A549 (cell line): ENCODE data around the gene KAT6B. TPM values are rescaled to one million over a fixed set of nuclear protein-coding genes. Genes with fewer than 3 reads are reported as not detected.

Experiments
- ATAC-seq, 2 experiments: fragments of 200-7000 bp in 1 of 2; fragments of >200 bp in 1 of 2; cut with Nextera tagmentation in 1 of 2; cut with Tn5 transposase in 1 of 2; 3 replicates each; pipeline versions ENCODE4 v1.8.0 to v1.9.1; 2018 to 2020; ENCODE audit warnings: mild to moderate bottlenecking in 1 of 2, moderate library complexity in 1 of 2
- CTCF ChIA-PET: fragments of 300-600 bp; sonication (Branson Sonifier 250); formaldehyde crosslinking; extraction: SDS; loops from one replicate; lab custom pipeline; 2021; ENCODE audit warnings: antibody characterized with exemption, inconsistent platforms; lab: Yijun Ruan, JAX
- POLR2A ChIA-PET: fragments of 350-600 bp; formaldehyde crosslinking; extraction: SDS; loops from one replicate; lab custom pipeline; 2021; ENCODE audit warnings: antibody characterized with exemption, inconsistent platforms; lab: Yijun Ruan, JAX
- DNase-seq, 2 experiments: peaks; one replicate each; pipeline versions ENCODE4 v3.0.0 to v3.0.0-alpha.2; 2011 to 2016; ENCODE audit warnings: low read depth in 1 of 2, low spot score in 1 of 2
- FAIRE-seq: peaks from 2 replicates; lab custom pipeline; 2011; peaks lifted over from hg19 to GRCh38; lab: Jason Lieb, UNC
- H3K27ac ChIP-seq, 2 experiments: fragments of >200 bp; sonication (Bioruptor Twin); formaldehyde crosslinking; 3 replicates each; pipeline ENCODE4 v1.5.1; 2016 to 2017
- H3K4me1 ChIP-seq: fragments of >200 bp; sonication (Bioruptor Twin); formaldehyde crosslinking; 3 replicates; pipeline ENCODE4 v1.6.1; 2016
- H3K4me2 ChIP-seq: fragments of >200 bp; sonication (Bioruptor Twin); formaldehyde crosslinking; 3 replicates; pipeline ENCODE4 v1.6.1; 2016
- H3K4me3 ChIP-seq: fragments of >200 bp; sonication (Bioruptor Twin); formaldehyde crosslinking; 3 replicates; pipeline ENCODE4 v1.5.1; 2016
- H3K9me3 ChIP-seq: fragments of >200 bp; sonication (Bioruptor Twin); formaldehyde crosslinking; 3 replicates; pipeline ENCODE4 v1.6.1; 2016
- CBX2 ChIP-seq: fragments of 200-600 bp; sonication (generic); IDR thresholded peaks from 2 replicates; pipeline ENCODE4 v1.6.1; 2016; ENCODE audit warnings: low read depth, mild to moderate bottlenecking, borderline replicate concordance
- CHD2 ChIP-seq: fragments of 150-350 bp; IDR thresholded peaks from 2 replicates; pipeline ENCODE4 v1.6.1; 2014; ENCODE audit warnings: low read length; ENCODE audit not compliant: partially characterized antibody
- CTCF ChIP-seq: fragments of >200 bp; sonication (Bioruptor Twin); formaldehyde crosslinking; IDR thresholded peaks from 3 replicates; pipeline ENCODE4 v1.5.1; 2016
- E2F6 ChIP-seq: IDR thresholded peaks from 2 replicates; pipeline ENCODE4 v1.6.1; 2012; ENCODE audit warnings: low read depth, borderline replicate concordance
- EHMT2 ChIP-seq: fragments of 200-600 bp; sonication (generic); IDR thresholded peaks from 2 replicates; pipeline ENCODE4 v1.6.1; 2016; ENCODE audit warnings: antibody characterized with exemption, low read depth, mild to moderate bottlenecking, moderate library complexity
- FOSB ChIP-seq: fragments of 250-450 bp; sonication (Bioruptor Pico); IDR thresholded peaks from 2 replicates; pipeline ENCODE4 v1.5.0; 2020; ENCODE audit warnings: mild to moderate bottlenecking, moderate library complexity
- FOXS1 ChIP-seq: fragments of 250-450 bp; sonication (Bioruptor Pico); IDR thresholded peaks from 2 replicates; pipeline ENCODE4 v1.5.0; 2020; ENCODE audit warnings: mild to moderate bottlenecking, moderate library complexity
- HES2 ChIP-seq: fragments of >200 bp; sonication (Bioruptor Twin); formaldehyde crosslinking; IDR thresholded peaks from 2 replicates; pipeline ENCODE4 v1.6.1; 2016
- HEYL ChIP-seq: fragments of 250-450 bp; sonication (Bioruptor Pico); IDR thresholded peaks from 2 replicates; pipeline ENCODE4 v1.8.0; 2021; ENCODE audit warnings: mild to moderate bottlenecking, moderate library complexity
- HMGXB4 ChIP-seq: fragments of 250-450 bp; sonication (Bioruptor Pico); IDR thresholded peaks from 2 replicates; pipeline ENCODE4 v1.5.0; 2021; ENCODE audit warnings: mild to moderate bottlenecking, moderate library complexity, borderline replicate concordance
- JUNB ChIP-seq: fragments of >200 bp; sonication (Bioruptor Twin); formaldehyde crosslinking; IDR thresholded peaks from 2 replicates; pipeline ENCODE4 v1.6.1; 2016
- MAFK ChIP-seq: fragments of 450-650 bp; IDR thresholded peaks from 2 replicates; pipeline ENCODE4 v1.6.1; 2014; ENCODE audit not compliant: partially characterized antibody
- MAX ChIP-seq: IDR thresholded peaks from 2 replicates; pipeline ENCODE4 v1.6.1; 2012
- NPAS2 ChIP-seq: fragments of 250-450 bp; sonication (Bioruptor Pico); IDR thresholded peaks from 2 replicates; pipeline ENCODE4 v1.8.0; 2022; ENCODE audit warnings: mild to moderate bottlenecking, moderate library complexity, borderline replicate concordance
- RCOR1 ChIP-seq: fragments of 150-350 bp; IDR thresholded peaks from 2 replicates; pipeline ENCODE4 v1.6.1; 2014; ENCODE audit warnings: antibody characterized with exemption, low read length, low read depth
- RFX5 ChIP-seq: fragments of 450-650 bp; IDR thresholded peaks from 2 replicates; pipeline ENCODE4 v1.7.1; 2014; ENCODE audit warnings: antibody characterized with exemption, mild to moderate bottlenecking, moderate library complexity
- SMC3 ChIP-seq: fragments of >200 bp; sonication (Bioruptor Twin); formaldehyde crosslinking; IDR thresholded peaks from 3 replicates; pipeline ENCODE4 v1.6.1; 2018; ENCODE audit warnings: inconsistent platforms
- ZC3H11A ChIP-seq: fragments of 450-650 bp; IDR thresholded peaks from 2 replicates; pipeline ENCODE4 v1.6.1; 2014; ENCODE audit warnings: antibody characterized with exemption, mild to moderate bottlenecking
- ZSCAN20 ChIP-seq: fragments of 250-450 bp; sonication (Bioruptor Pico); IDR thresholded peaks from 2 replicates; pipeline ENCODE4 v1.8.0; 2022; ENCODE audit warnings: mild to moderate bottlenecking, moderate library complexity
- WGBS: methylation state at CpG from one replicate; pipeline ENCODE4 v1.1.6; 2017; ENCODE audit errors: missing lambda C conversion rate; 5-methylcytosine and 5-hydroxymethylcytosine counted together
- polyA plus RNA-seq, 4 experiments: library from polyadenylated mRNA; depleted of rRNA in 3 of 4; stranded (reverse); fragments of >200 nt; fragmentation: RNase III in 1 of 4; extraction: RNeasy Plus Mini Kit Qiagen cat#74134 plus additional on column Dnase treatment in 1 of 4; gene quantifications; 2 replicates in 3 of 4; 3 replicates in 1 of 4; pipeline ENCODE4 v1.2.3, GENCODE V29; 2011 to 2017

Gene KAT6B
- polyA plus RNA-seq, 2 of the 4 experiments (the other 2 are of a cell fraction): 5.6 to 5.7 TPM

- H3K27ac ChIP-seq: no peak overlapping the region
- POLR2A ChIA-PET: no interaction called here
- ATAC-seq (no peak), FAIRE-seq (no peak)
- H3K4me1 ChIP-seq: no peaks in the 10 kb centered on the region
- no peak overlapping the region for H3K4me3 ChIP-seq
- H3K9me3 ChIP-seq: no peaks in the 10 kb centered on the region
- CTCF ChIA-PET: interaction anchor here (0.6 to 1.0 kb wide), 4 partner anchors 9 to 836 kb away, joined by 3 to 5 read pairs (median 4); partner anchors contain the start of gene COMTD1
- TF ChIP-seq RFX5: no peak
- no peak for TF ChIP-seq HES2
- TF ChIP-seq CBX2: no peak
- TF ChIP-seq HEYL: no peak
- TF ChIP-seq HMGXB4 (CRISPR knock-in tag): no peak
- TF ChIP-seq FOSB (CRISPR knock-in tag): no peak
- no peak for TF ChIP-seq MAX
- TF ChIP-seq, all 56 proteins: peak for 0
- no peak for DNase-seq
- 77% methylated on average over 8 of the region's 9 CpGs for WGBS
- no peak overlapping the region for H3K4me2 ChIP-seq
Measured at GRCh38 chr10:75079436-75080083, 253.2 kb downstream of the KAT6B start.

GRCh38 chr10:75080554-75080953 lies 254.2 kb downstream of the KAT6B start:
- FAIRE-seq: no peak
- H3K4me1 ChIP-seq: no peaks in the 10 kb centered on the region
- ATAC-seq: no peak
- no peak for TF ChIP-seq RCOR1
- no peak for TF ChIP-seq ZSCAN20 (CRISPR knock-in tag)
- TF ChIP-seq MAFK: no peak
- no peak for TF ChIP-seq SMC3
- no peak for TF ChIP-seq HEYL
- TF ChIP-seq JUNB: no peak
- no peak for TF ChIP-seq CTCF
- 74% methylated on average over 4 of the region's 4 CpGs for WGBS
- H3K4me3 ChIP-seq: no peak overlapping the region
- H3K27ac ChIP-seq: no peak overlapping the region
- POLR2A ChIA-PET: no interaction called here
- DNase-seq: no peak
- no peak overlapping the region for H3K4me2 ChIP-seq
- no peaks in the 10 kb centered on the region for H3K9me3 ChIP-seq
- CTCF ChIA-PET: no interaction called here

GRCh38 chr10:75081379-75081778 lies 255.0 kb downstream of the KAT6B start:
- no peak for ATAC-seq
- CTCF ChIA-PET: interaction anchor here (1.1 kb wide), 1 partner anchor 19 kb away, joined by 4 read pairs; no protein-coding TSS in a partner anchor
- TF ChIP-seq HMGXB4 (CRISPR knock-in tag): no peak
- no peak for TF ChIP-seq SMC3
- no peak for TF ChIP-seq ZC3H11A
- TF ChIP-seq NPAS2 (CRISPR knock-in tag): no peak
- TF ChIP-seq EHMT2: no peak
- TF ChIP-seq HEYL: no peak
- no peak for TF ChIP-seq FOXS1 (CRISPR knock-in tag)
- TF ChIP-seq CHD2: no peak
- TF ChIP-seq E2F6: no peak
- no peak for TF ChIP-seq JUNB
- TF ChIP-seq, all 56 proteins: peak for 0
- POLR2A ChIA-PET: no interaction called here
- DNase-seq: no peak
- H3K4me3 ChIP-seq: no peak overlapping the region
- no peaks in the 10 kb centered on the region for H3K9me3 ChIP-seq
- no peak overlapping the region for H3K27ac ChIP-seq
- FAIRE-seq: no peak
- H3K4me1 ChIP-seq: no peaks in the 10 kb centered on the region
- no peak overlapping the region for H3K4me2 ChIP-seq
- 76% methylated on average over 5 of the region's 5 CpGs for whole genome bisulfite sequencing
